SK-N-MC (cell line): Measurements from ENCODE around the gene DTNA.

Experiments used
- EZH2 ChIP-seq: fragments of 200-600 bp; sonication (generic); IDR thresholded peaks from one replicate; pipeline ENCODE4 v1.6.1; 2017; ENCODE audit warnings: antibody characterized with exemption
- FOXP2 ChIP-seq: optimal IDR thresholded peaks from 2 replicates; pipeline ENCODE3; 2011; ENCODE audit warnings: mild to moderate bottlenecking, moderate library complexity; ENCODE audit not compliant: insufficient read depth; ENCODE audit errors: extremely low read length, control extremely low read depth
- POLR2AphosphoS5 ChIP-seq: IDR thresholded peaks from 2 replicates; pipeline ENCODE4 v1.6.1; 2012; ENCODE audit warnings: mild to moderate bottlenecking, low read depth, low read length, borderline replicate concordance

- TF ChIP-seq EZH2 (no peak), POLR2AphosphoS5 (no peak), FOXP2 (no peak)
These were observed 18.5 kb upstream of the DTNA start for GRCh38 chr18:34691614-34692013.
